Cortex of kidney (tissue), 1 donor: ENCODE data around the gene THADA.
"Not testable (repeated sequence)": the region's sequence is repeated elsewhere in the genome, so short reads cannot be mapped to it uniquely, and the experiment has no call there.

Experiments used
- DNase-seq: peaks from one replicate; lab custom pipeline; 2025; lab: John Stamatoyannopoulos, UW

The THADA gene

GRCh38 chr2:43412114-43412753 is 183.6 kb downstream of the THADA start:
- DNase-seq: no peak

- no peak for DNase-seq
Observed at GRCh38 chr2:43410055-43410604, 185.7 kb downstream of the THADA start.

GRCh38 chr2:43408407-43409160 is 187.3 kb downstream of the THADA start:
- no peak for DNase-seq

GRCh38 chr2:43407935-43408334 is 187.9 kb downstream of the THADA start:
- no peak for DNase-seq

- no peak for DNase-seq
Observed at GRCh38 chr2:43406651-43407279, 189.1 kb downstream of the THADA start.

GRCh38 chr2:43405829-43406228 is 190.0 kb downstream of the THADA start:
- DNase-seq: no peak

GRCh38 chr2:43402452-43402937 is 193.3 kb downstream of the THADA start:
- no peak for DNase-seq

GRCh38 chr2:43402002-43402401 is 193.8 kb downstream of the THADA start:
- no peak for DNase-seq

GRCh38 chr2:43400508-43400907 is 195.3 kb downstream of the THADA start:
- no peak for DNase-seq

- DNase-seq: no peak
Observed at GRCh38 chr2:43399515-43400264, 196.1 kb downstream of the THADA start.

- no peak for DNase-seq
Observed at GRCh38 chr2:43399098-43399497, 196.7 kb downstream of the THADA start.

- DNase-seq: no peak
Observed at GRCh38 chr2:43397821-43398220, 198.0 kb downstream of the THADA start.

- DNase-seq: no peak
Observed at GRCh38 chr2:43397411-43397810, 198.4 kb downstream of the THADA start.

- not testable (repeated sequence) for DNase-seq
Observed at GRCh38 chr2:43396344-43396743, 199.5 kb downstream of the THADA start.

- no peak for DNase-seq
Observed at GRCh38 chr2:43393918-43394317, 201.9 kb downstream of the THADA start.

- no peak for DNase-seq
Observed at GRCh38 chr2:43391878-43392215, 204.0 kb downstream of the THADA start.

GRCh38 chr2:43391201-43391877 is 204.5 kb downstream of the THADA start:
- no peak for DNase-seq

GRCh38 chr2:43389581-43390466 is 206.0 kb downstream of the THADA start:
- no peak for DNase-seq

GRCh38 chr2:43388371-43388770 is 207.5 kb downstream of the THADA start:
- no peak for DNase-seq
